OCI-LY7 (cell line): ENCODE results near the gene CYP27C1.

Experiments
- EZH2phosphoT487 ChIP-seq: fragments of 200-600 bp; sonication (generic); IDR thresholded peaks from 2 replicates; pipeline ENCODE4 v1.6.1; 2018; ENCODE audit warnings: low read depth, borderline replicate concordance, mild to moderate bottlenecking, mixed run types, antibody characterized with exemption, low read length, moderate library complexity, mixed read lengths
- TF ChIP-seq, protein P1 (sequence below): fragments of 200-600 bp; sonication (generic); conservative IDR thresholded peaks from 2 replicates; pipeline ENCODE4 v1.5.1; 2014; ENCODE audit warnings: mild to moderate bottlenecking, antibody characterized with exemption, low read length, moderate library complexity, mixed read lengths

DNA sequence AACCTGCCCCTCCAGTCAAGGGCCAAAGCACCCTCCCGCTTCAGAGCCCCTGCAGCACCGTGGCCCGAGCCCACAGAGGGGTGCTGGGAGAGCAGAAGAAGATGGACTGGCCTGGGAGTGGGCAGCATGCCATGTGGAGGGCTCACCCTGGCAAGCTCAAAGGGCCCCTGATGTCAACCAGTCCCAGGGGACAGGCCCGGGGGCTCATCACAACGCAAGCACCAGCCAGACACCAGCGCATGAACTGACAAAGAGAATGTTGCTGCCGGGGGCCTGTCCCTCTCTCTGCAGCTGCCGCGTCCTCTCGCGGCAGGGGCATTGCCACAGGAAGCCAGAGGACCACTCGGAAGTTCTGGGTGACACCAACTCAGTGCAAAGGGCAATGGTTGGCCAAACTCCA is 82.9 kb downstream of the CYP27C1 start:
- TF ChIP-seq, protein P1, sequence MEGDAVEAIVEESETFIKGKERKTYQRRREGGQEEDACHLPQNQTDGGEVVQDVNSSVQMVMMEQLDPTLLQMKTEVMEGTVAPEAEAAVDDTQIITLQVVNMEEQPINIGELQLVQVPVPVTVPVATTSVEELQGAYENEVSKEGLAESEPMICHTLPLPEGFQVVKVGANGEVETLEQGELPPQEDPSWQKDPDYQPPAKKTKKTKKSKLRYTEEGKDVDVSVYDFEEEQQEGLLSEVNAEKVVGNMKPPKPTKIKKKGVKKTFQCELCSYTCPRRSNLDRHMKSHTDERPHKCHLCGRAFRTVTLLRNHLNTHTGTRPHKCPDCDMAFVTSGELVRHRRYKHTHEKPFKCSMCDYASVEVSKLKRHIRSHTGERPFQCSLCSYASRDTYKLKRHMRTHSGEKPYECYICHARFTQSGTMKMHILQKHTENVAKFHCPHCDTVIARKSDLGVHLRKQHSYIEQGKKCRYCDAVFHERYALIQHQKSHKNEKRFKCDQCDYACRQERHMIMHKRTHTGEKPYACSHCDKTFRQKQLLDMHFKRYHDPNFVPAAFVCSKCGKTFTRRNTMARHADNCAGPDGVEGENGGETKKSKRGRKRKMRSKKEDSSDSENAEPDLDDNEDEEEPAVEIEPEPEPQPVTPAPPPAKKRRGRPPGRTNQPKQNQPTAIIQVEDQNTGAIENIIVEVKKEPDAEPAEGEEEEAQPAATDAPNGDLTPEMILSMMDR: no peak
- no peak for TF ChIP-seq EZH2phosphoT487
